Panc1 (cell line): ENCODE results near the gene WLS. TPM values are rescaled to one million over a fixed set of nuclear protein-coding genes. Genes with fewer than 3 reads are reported as not detected.
"Not testable (repeated sequence)": the region's sequence is repeated elsewhere in the genome, so short reads cannot be mapped to it uniquely, and the experiment has no call there.

Experiments used
- ATAC-seq: fragments of 200-7000 bp; cut with Tn5 transposase; 2 replicates; pipeline ENCODE4 v1.9.1; 2020; ENCODE audit warnings: mild to moderate bottlenecking, moderate library complexity
- BruUV-seq: library from RNA; stranded (reverse); fragments of 400-500 nt; replicated peaks from 2 replicates; lab custom pipeline; 2021; lab: Mats Ljungman, UMichigan
- CTCF ChIA-PET: fragments of 300-600 bp; sonication (Branson Sonifier 250); formaldehyde crosslinking; loops from one replicate; lab custom pipeline; 2022; ENCODE audit warnings: antibody characterized with exemption; lab: Charles Lee
- POLR2A ChIA-PET: fragments of 300-600 bp; sonication (Branson Sonifier 250); formaldehyde crosslinking; loops from one replicate; lab custom pipeline; 2022; ENCODE audit warnings: antibody characterized with exemption; lab: Charles Lee
- DNase-seq: peaks from one replicate; pipeline ENCODE4 v3.0.0-alpha.2; 2010; ENCODE audit warnings: low read depth, low spot score
- H3K27ac ChIP-seq: 2 replicates; pipeline ENCODE4 v1.5.1; 2011; ENCODE audit warnings: mild to moderate bottlenecking, low read length, inconsistent platforms
- H3K27me3 ChIP-seq: fragments of 200-500 bp; sonication (Bioruptor generic); 2 replicates; pipeline ENCODE4 v1.6.0; 2014; ENCODE audit warnings: low read length, inconsistent platforms; ENCODE audit not compliant: control insufficient read depth, insufficient read depth
- H3K36me3 ChIP-seq: fragments of 200-500 bp; sonication (Bioruptor generic); 2 replicates; pipeline ENCODE4 v1.5.1; 2014; ENCODE audit warnings: inconsistent platforms, mild to moderate bottlenecking, low read length, moderate library complexity; ENCODE audit not compliant: control insufficient read depth, insufficient read depth
- H3K4me1 ChIP-seq: 2 replicates; pipeline ENCODE4 v1.5.1; 2011; ENCODE audit warnings: inconsistent platforms, mild to moderate bottlenecking, low read length, moderate library complexity; ENCODE audit not compliant: control insufficient read depth, insufficient read depth
- H3K4me3 ChIP-seq, 2 experiments: 2 replicates each; pipeline ENCODE4 v1.5.1; 2011 to 2012; ENCODE audit warnings: low read depth in 2 of 2, low read length in 2 of 2, mild to moderate bottlenecking in 2 of 2, inconsistent platforms in 1 of 2, moderate library complexity in 1 of 2
- H3K9me3 ChIP-seq: fragments of 200-500 bp; sonication (Bioruptor generic); 2 replicates; pipeline ENCODE4 v1.5.1; 2014; ENCODE audit warnings: low read depth, mild to moderate bottlenecking, inconsistent platforms, low read length, moderate library complexity; ENCODE audit not compliant: control insufficient read depth, insufficient read depth
- TCF7L2 ChIP-seq: IDR thresholded peaks from 2 replicates; pipeline ENCODE4 v1.6.1; 2011; ENCODE audit warnings: mild to moderate bottlenecking, low read depth, low read length, inconsistent platforms
- in situ Hi-C: cut with HindIII; loops from 2 replicates; pipeline ENCODE4 v1.10.0; 2016; ENCODE audit warnings: low sequenced_read_pairs, low pct_unique_long_range_greater_than_20kb
- intact Hi-C: fragments of 100-400 bp; cut with micrococcal nuclease; formaldehyde crosslinking; loops from one replicate; pipeline ENCODE4 v1.10.0; 2022; ENCODE audit not compliant: unreplicated experiment
- total RNA-seq: library from RNA; stranded (reverse); gene quantifications from one replicate; pipeline ENCODE4 v1.2.1, GENCODE V29; 2021; ENCODE audit not compliant: unreplicated experiment
- TF ChIP-seq, protein P1 (sequence below), 2 experiments: IDR thresholded peaks; 2 replicates each; pipeline ENCODE4 v1.6.1; 2011 to 2012; ENCODE audit warnings: low read depth in 2 of 2, control low read depth in 1 of 2, low read length in 1 of 2, mild to moderate bottlenecking in 1 of 2, moderate library complexity in 1 of 2; ENCODE audit not compliant: insufficient read depth in 1 of 2

WLS gene
- total RNA-seq, 1 experiment from 2014 or later, result 29.6 TPM

DNA sequence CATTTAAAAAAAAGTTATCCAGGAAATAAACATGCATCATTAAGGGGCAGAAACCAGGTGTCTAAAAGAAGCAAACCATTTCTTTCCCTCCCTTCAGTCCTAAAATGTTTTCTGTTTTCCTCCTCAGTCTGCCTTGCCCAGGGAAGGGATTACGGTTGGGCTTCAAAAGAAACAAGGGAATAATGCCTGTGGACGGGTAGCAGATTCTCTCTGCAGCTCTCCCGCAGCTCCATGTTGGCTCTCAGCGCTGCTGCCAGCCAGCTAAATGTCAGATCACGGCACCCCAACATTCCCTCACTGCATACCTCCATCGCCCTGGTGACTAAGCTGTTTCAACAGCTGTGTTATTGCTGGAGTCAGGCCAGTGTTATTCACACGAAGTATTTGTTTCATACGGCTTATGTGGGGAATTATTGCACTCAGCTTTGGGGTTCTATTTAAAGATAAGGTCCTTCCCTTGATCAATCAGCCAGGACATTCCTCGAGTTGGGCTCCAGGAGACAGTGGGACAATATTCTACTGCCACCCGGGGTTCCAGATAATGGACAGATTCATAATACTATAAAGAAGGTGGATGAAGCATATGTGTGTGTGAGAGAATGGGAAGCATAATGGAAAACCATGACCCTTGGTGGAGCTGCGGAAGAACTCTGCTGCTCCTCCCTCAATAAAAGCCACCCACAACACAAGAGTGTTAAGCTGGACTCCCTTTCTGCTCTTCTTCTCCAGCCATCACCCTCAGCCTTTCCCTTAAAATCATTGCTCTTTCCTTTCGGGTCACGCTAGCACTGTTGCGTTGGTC lies 58.2 kb downstream of the WLS start:
- Histone ChIP-seq H3K4me1 (peaks cover 11% of the 10 kb centered on the region), H3K27ac (no peak overlapping the region), H3K27me3 (no peaks in the 10 kb centered on the region), H3K4me3 (peak overlapping the region in 1 of 2 experiments; percentile 39; a peak in 2 of 4 replicates), H3K9me3 (no peaks in the 10 kb centered on the region), H3K36me3 (no peaks in the 10 kb centered on the region)
- intact Hi-C loops (no loop called here), in situ Hi-C loops (no loop called here)
- DNase-seq (peak; percentile 84), ATAC-seq (peak; percentile 86)
- ChIA-PET CTCF (no interaction called here), POLR2A (interaction anchor here (0.5 to 1.2 kb wide), 2 partner anchors 57 to 115 kb away, joined by 3 read pairs; no protein-coding TSS in a partner anchor)
- no TSS peak for BruUV-seq
- TF ChIP-seq, protein P1, sequence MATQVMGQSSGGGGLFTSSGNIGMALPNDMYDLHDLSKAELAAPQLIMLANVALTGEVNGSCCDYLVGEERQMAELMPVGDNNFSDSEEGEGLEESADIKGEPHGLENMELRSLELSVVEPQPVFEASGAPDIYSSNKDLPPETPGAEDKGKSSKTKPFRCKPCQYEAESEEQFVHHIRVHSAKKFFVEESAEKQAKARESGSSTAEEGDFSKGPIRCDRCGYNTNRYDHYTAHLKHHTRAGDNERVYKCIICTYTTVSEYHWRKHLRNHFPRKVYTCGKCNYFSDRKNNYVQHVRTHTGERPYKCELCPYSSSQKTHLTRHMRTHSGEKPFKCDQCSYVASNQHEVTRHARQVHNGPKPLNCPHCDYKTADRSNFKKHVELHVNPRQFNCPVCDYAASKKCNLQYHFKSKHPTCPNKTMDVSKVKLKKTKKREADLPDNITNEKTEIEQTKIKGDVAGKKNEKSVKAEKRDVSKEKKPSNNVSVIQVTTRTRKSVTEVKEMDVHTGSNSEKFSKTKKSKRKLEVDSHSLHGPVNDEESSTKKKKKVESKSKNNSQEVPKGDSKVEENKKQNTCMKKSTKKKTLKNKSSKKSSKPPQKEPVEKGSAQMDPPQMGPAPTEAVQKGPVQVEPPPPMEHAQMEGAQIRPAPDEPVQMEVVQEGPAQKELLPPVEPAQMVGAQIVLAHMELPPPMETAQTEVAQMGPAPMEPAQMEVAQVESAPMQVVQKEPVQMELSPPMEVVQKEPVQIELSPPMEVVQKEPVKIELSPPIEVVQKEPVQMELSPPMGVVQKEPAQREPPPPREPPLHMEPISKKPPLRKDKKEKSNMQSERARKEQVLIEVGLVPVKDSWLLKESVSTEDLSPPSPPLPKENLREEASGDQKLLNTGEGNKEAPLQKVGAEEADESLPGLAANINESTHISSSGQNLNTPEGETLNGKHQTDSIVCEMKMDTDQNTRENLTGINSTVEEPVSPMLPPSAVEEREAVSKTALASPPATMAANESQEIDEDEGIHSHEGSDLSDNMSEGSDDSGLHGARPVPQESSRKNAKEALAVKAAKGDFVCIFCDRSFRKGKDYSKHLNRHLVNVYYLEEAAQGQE (IDR thresholded peaks at IDR 0.05; ENCODE audit: insufficient read depth in 1 of 2, low read depth in 2 of 2, low read length in 1 of 2), result no peak

DNA sequence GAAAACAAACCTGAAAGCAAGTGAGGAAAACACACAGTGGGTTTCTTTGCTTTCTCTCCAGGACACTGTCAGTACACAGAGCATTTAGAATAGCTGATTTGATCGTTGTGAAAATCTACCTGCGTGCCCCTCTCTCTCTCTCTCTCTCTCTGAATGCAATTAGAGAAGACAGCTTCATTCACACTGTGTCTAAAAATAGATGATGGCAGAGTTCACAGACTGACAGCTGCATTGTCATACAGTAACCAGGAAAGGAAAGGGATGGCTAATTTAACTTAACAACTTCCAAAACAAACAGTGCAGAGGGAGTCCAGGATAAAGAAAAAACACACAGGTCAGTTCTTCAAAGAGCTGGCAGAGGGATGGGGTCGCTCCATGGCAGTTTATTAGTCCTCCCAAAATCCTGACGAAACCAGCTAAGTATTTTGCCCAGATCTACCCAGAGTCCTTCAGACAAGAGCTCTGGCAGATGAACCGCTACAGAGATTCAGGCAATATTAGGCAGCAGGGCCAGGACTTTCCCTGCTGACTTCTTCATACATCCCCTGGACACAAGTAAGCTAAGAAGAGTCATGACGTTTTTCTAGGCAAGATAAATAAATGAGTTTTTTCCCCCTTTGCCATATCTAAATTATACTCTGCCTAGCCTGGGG lies 58.9 kb downstream of the WLS start:
- in situ Hi-C loops (no loop called here), intact Hi-C loops (no loop called here)
- no peaks in the 10 kb centered on the region for H3K27me3 ChIP-seq
- peak; percentile 39 for DNase-seq
- peak; percentile 56; the same call in 1 of the 2 replicates for TF ChIP-seq TCF7L2
- TF ChIP-seq, protein P1 (IDR thresholded peaks at IDR 0.05; ENCODE audit: insufficient read depth in 1 of 2, low read depth in 2 of 2, low read length in 1 of 2), result no peak
- ChIA-PET POLR2A (interaction anchor here (0.5 to 1.2 kb wide), 2 partner anchors 58 to 116 kb away, joined by 3 read pairs; no protein-coding TSS in a partner anchor), CTCF (no interaction called here)
- BruUV-seq, result no TSS peak
- peak; percentile 46 for ATAC-seq
- H3K4me3 ChIP-seq, result peak overlapping the region in 1 of 2 experiments; percentile 39; a peak in 2 of 4 replicates
- H3K27ac ChIP-seq, result no peak overlapping the region
- H3K4me1 ChIP-seq, result peaks cover 11% of the 10 kb centered on the region
- no peaks in the 10 kb centered on the region for H3K36me3 ChIP-seq
- no peaks in the 10 kb centered on the region for H3K9me3 ChIP-seq

DNA sequence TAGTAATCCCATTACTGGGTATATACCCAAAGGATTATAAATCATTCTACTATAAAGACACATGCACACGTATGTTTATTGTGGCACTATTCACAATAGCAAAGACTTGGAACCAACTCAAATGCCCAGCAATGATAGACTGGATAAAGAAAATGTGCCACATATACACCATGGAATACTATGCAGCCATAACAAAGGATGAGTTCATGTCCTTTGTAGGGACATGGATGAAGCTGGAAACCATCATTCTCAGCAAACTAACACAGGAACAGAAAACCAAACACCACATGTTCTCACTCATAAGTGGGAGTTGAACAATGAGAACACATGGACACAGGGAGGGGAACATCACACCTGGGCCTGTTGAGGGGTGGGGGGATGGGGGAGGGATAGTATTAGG lies 60.5 kb downstream of the WLS start:
- peaks cover 11% of the 10 kb centered on the region for H3K4me1 ChIP-seq
- POLR2A ChIA-PET, in situ Hi-C loops, BruUV-seq, H3K9me3 ChIP-seq, H3K4me3 ChIP-seq, H3K27me3 ChIP-seq, ATAC-seq, intact Hi-C loops, DNase-seq, H3K27ac ChIP-seq, CTCF ChIA-PET, H3K36me3 ChIP-seq: not testable (repeated sequence)
